SK-N-SH treated with all-trans-retinoic acid at 6 μM for 48 hours (cell line): Measurements from ENCODE around the gene G3BP2.

Experiments used
- ATAC-seq: fragments of 200-7000 bp; cut with Tn5 transposase; 3 replicates; pipeline ENCODE4 v1.9.1; 2020; ENCODE audit warnings: mild to moderate bottlenecking, moderate library complexity
- ARNTL ChIP-seq: fragments of 450-650 bp; formaldehyde crosslinking; IDR thresholded peaks from 2 replicates; pipeline ENCODE4 v1.5.0; 2020; ENCODE audit warnings: low read depth, mild to moderate bottlenecking, moderate library complexity, borderline replicate concordance
- BACH2 ChIP-seq: fragments of 250-450 bp; sonication (Bioruptor Pico); IDR thresholded peaks from 2 replicates; pipeline ENCODE4 v1.9.0; 2021; ENCODE audit warnings: mild to moderate bottlenecking, borderline replicate concordance
- CSDC2 ChIP-seq: fragments of 250-450 bp; sonication (Bioruptor Pico); IDR thresholded peaks from 2 replicates; pipeline ENCODE4 v1.5.0; 2020; ENCODE audit warnings: mild to moderate bottlenecking, moderate library complexity
- ESRRG ChIP-seq: fragments of 250-450 bp; sonication (Bioruptor Pico); IDR thresholded peaks from 2 replicates; pipeline ENCODE4 v1.6.1; 2021; ENCODE audit warnings: mild to moderate bottlenecking
- GLIS3 ChIP-seq: fragments of 250-450 bp; sonication (Bioruptor Pico); IDR thresholded peaks from 2 replicates; pipeline ENCODE4 v1.5.0; 2020; ENCODE audit warnings: mild to moderate bottlenecking, moderate library complexity
- OSR1 ChIP-seq: fragments of 250-450 bp; sonication (Bioruptor Pico); IDR thresholded peaks from 2 replicates; pipeline ENCODE4 v1.8.0; 2022; ENCODE audit warnings: moderate library complexity, mild to moderate bottlenecking, inconsistent platforms
- PPARA ChIP-seq: fragments of 250-450 bp; sonication (Bioruptor Pico); IDR thresholded peaks from 2 replicates; pipeline ENCODE4 v1.5.0; 2020; ENCODE audit warnings: mild to moderate bottlenecking, borderline replicate concordance
- RARB ChIP-seq: fragments of 250-450 bp; sonication (Bioruptor Pico); IDR thresholded peaks from 2 replicates; pipeline ENCODE4 v1.8.0; 2021; ENCODE audit warnings: mild to moderate bottlenecking, moderate library complexity
- SNAI2 ChIP-seq: fragments of 250-450 bp; sonication (Bioruptor Pico); IDR thresholded peaks from 2 replicates; pipeline ENCODE4 v1.5.0; 2020; ENCODE audit warnings: mild to moderate bottlenecking, moderate library complexity
- TOX ChIP-seq: fragments of 250-450 bp; sonication (Bioruptor Pico); IDR thresholded peaks from 2 replicates; pipeline ENCODE4 v1.8.0; 2021; ENCODE audit warnings: mild to moderate bottlenecking, moderate library complexity, borderline replicate concordance
- ZC3H10 ChIP-seq: fragments of 250-450 bp; sonication (Bioruptor Pico); IDR thresholded peaks from 2 replicates; pipeline ENCODE4 v1.5.1; 2021; ENCODE audit warnings: mild to moderate bottlenecking, moderate library complexity
- ZFP30 ChIP-seq: fragments of 450-650 bp; formaldehyde crosslinking; IDR thresholded peaks from 2 replicates; pipeline ENCODE4 v1.5.0; 2022; ENCODE audit warnings: mild to moderate bottlenecking, moderate library complexity
- ZNF70 ChIP-seq: fragments of 450-650 bp; formaldehyde crosslinking; IDR thresholded peaks from 2 replicates; pipeline ENCODE4 v1.5.0; 2020; ENCODE audit warnings: mild to moderate bottlenecking, moderate library complexity
- ZNF8 ChIP-seq: fragments of 450-650 bp; formaldehyde crosslinking; IDR thresholded peaks from 2 replicates; pipeline ENCODE4 v1.5.0; 2020; ENCODE audit warnings: mild to moderate bottlenecking, moderate library complexity
- TF ChIP-seq, protein P1 (sequence below): fragments of 250-450 bp; sonication (Bioruptor Pico); IDR thresholded peaks from 2 replicates; pipeline ENCODE4 v1.8.0; 2021; ENCODE audit warnings: low read depth, mild to moderate bottlenecking, moderate library complexity, borderline replicate concordance
- TF ChIP-seq, protein P2 (sequence below): fragments of 250-450 bp; sonication (Bioruptor Pico); IDR thresholded peaks from 2 replicates; pipeline ENCODE4 v1.5.0; 2020; ENCODE audit warnings: mild to moderate bottlenecking, moderate library complexity
- TF ChIP-seq, protein P3 (sequence below): fragments of 250-450 bp; sonication (Bioruptor Pico); IDR thresholded peaks from 2 replicates; pipeline ENCODE4 v1.8.0; 2020; ENCODE audit warnings: mild to moderate bottlenecking, moderate library complexity, borderline replicate concordance

G3BP2 gene

DNA sequence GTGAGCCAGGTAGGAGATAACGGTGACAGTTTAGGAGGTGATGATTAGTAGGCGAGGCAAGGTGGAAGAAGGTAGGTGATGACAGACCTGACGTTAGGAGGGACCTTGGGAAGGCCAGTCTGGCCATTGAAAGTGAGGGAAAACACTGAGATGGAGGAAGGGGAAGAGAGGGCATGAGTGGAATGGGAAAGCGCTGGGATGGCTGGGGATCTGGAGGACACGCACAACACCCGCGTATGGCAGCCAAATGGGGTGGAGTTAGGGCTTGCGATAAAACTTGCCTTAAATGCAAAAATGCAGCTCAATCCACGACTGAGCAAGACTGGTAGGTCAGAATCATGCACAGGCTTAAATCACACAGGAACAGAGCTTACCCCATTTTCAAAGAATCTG, 42.3 kb downstream of the G3BP2 start:
- TF ChIP-seq ZNF8 (no peak), TOX (CRISPR knock-in tag) (no peak), SNAI2 (no peak), BACH2 (CRISPR knock-in tag) (no peak), ZNF70 (CRISPR knock-in tag) (no peak), ZC3H10 (CRISPR knock-in tag) (no peak), RARB (no peak), ARNTL (CRISPR knock-in tag) (no peak), ZFP30 (CRISPR knock-in tag) (no peak), PPARA (no peak), OSR1 (CRISPR knock-in tag) (no peak)
- TF ChIP-seq, protein P1, sequence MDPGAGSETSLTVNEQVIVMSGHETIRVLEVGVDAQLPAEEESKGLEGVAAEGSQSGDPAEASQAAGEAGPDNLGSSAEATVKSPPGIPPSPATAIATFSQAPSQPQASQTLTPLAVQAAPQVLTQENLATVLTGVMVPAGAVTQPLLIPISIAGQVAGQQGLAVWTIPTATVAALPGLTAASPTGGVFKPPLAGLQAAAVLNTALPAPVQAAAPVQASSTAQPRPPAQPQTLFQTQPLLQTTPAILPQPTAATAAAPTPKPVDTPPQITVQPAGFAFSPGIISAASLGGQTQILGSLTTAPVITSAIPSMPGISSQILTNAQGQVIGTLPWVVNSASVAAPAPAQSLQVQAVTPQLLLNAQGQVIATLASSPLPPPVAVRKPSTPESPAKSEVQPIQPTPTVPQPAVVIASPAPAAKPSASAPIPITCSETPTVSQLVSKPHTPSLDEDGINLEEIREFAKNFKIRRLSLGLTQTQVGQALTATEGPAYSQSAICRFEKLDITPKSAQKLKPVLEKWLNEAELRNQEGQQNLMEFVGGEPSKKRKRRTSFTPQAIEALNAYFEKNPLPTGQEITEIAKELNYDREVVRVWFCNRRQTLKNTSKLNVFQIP (CRISPR knock-in tag), result no peak
- TF ChIP-seq, protein P2, sequence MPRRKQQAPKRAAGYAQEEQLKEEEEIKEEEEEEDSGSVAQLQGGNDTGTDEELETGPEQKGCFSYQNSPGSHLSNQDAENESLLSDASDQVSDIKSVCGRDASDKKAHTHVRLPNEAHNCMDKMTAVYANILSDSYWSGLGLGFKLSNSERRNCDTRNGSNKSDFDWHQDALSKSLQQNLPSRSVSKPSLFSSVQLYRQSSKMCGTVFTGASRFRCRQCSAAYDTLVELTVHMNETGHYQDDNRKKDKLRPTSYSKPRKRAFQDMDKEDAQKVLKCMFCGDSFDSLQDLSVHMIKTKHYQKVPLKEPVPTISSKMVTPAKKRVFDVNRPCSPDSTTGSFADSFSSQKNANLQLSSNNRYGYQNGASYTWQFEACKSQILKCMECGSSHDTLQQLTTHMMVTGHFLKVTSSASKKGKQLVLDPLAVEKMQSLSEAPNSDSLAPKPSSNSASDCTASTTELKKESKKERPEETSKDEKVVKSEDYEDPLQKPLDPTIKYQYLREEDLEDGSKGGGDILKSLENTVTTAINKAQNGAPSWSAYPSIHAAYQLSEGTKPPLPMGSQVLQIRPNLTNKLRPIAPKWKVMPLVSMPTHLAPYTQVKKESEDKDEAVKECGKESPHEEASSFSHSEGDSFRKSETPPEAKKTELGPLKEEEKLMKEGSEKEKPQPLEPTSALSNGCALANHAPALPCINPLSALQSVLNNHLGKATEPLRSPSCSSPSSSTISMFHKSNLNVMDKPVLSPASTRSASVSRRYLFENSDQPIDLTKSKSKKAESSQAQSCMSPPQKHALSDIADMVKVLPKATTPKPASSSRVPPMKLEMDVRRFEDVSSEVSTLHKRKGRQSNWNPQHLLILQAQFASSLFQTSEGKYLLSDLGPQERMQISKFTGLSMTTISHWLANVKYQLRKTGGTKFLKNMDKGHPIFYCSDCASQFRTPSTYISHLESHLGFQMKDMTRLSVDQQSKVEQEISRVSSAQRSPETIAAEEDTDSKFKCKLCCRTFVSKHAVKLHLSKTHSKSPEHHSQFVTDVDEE, result no peak
- TF ChIP-seq, protein P3, sequence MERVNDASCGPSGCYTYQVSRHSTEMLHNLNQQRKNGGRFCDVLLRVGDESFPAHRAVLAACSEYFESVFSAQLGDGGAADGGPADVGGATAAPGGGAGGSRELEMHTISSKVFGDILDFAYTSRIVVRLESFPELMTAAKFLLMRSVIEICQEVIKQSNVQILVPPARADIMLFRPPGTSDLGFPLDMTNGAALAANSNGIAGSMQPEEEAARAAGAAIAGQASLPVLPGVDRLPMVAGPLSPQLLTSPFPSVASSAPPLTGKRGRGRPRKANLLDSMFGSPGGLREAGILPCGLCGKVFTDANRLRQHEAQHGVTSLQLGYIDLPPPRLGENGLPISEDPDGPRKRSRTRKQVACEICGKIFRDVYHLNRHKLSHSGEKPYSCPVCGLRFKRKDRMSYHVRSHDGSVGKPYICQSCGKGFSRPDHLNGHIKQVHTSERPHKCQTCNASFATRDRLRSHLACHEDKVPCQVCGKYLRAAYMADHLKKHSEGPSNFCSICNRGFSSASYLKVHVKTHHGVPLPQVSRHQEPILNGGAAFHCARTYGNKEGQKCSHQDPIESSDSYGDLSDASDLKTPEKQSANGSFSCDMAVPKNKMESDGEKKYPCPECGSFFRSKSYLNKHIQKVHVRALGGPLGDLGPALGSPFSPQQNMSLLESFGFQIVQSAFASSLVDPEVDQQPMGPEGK, result no peak
- ATAC-seq, result no peak

DNA sequence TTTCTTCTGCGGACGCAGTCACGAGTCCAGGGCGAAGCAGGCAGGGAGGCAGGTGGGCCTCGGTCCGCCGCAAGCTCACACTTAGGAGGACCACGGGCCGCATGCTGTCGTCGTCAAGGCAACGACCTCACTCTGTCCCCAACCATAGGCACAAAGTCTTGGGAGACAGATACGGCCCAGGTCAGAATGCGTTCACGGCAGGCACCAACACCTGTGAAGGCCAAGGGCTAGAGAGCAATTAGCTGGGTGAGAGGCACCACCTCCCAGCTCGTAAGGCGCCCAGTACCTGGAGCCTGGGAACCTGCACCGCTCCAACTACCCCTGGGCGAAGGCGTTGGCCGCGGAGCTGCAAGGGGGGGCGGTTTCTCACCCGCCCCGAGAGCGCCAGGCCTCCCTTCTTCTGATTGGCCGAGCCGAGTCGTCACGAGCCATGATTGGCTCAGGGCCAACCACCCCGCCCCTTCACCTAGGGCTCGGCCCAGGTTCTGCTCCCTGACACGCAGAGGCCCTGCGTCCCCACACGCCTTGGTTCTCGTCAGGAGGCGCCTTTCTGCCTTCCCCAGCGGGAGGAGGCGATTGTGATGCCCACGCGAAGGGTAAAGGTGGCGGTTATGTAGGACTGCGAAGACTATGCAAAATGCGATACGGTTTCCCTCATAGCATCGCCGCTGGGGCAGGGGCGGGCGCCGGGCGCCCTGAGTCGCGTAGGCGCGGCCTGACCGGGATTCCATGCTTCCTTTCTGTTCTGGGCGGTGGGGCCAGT, 42.9 kb downstream of the G3BP2 start, which contains the start of gene CDKL2:
Gene CDKL2, minus strand, starts transcription at position 355 of the 763 bp plus-strand sequence. CDS start 4,540 bp downstream, outside the sequence.
- TF ChIP-seq, protein P2, result no peak
- TF ChIP-seq, protein P3, result 0 out of 2 replicates have a peak, but pooled peaks have one; percentile 19
- TF ChIP-seq CSDC2 (CRISPR knock-in tag), result no peak
- TF ChIP-seq GLIS3 (CRISPR knock-in tag), result no peak
- peak; percentile 97 for ATAC-seq

DNA sequence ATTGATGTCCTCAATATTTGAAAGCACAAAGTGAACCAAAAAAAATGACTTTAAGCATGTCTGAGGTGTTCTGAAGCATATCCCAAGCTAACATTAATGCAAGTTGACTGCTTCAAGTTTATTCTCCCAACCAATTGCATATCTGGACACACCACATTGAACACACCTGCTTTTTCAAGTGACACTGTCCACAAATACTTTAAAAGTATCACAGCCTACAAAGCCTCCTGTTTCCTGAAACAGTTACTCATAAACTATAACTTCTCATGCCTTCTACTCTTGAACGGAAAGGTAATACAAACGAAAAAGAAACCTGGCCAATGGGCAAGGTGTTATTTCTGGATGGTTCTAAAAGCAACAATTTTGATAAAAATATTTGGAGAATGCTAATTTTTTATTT, 44.0 kb downstream of the G3BP2 start:
- ATAC-seq, result no peak

More for the DNA sequence above, 44.0 kb downstream of the G3BP2 start:
- TF ChIP-seq ESRRG (CRISPR knock-in tag) (no peak), TOX (CRISPR knock-in tag) (no peak), GLIS3 (CRISPR knock-in tag) (no peak), ZC3H10 (CRISPR knock-in tag) (no peak)
- TF ChIP-seq, protein P2, result no peak
